ENCODE results near the gene MOSMO.
A peak's percentile ranks its signal among the peaks of the same experiment; 100 is the strongest.
"Not testable (repeated sequence)": the region's sequence is repeated elsewhere in the genome, so short reads cannot be mapped to it uniquely, and the experiment has no call there.

Gene MOSMO

GRCh38 chr16:22007509-22008214 is at the start of gene MOSMO:
MOSMO (plus strand) TSS chr16:22008111; CDS start chr16:22008302, 191 bp downstream.
- DNase-seq, result peak; percentile 72

DNA sequence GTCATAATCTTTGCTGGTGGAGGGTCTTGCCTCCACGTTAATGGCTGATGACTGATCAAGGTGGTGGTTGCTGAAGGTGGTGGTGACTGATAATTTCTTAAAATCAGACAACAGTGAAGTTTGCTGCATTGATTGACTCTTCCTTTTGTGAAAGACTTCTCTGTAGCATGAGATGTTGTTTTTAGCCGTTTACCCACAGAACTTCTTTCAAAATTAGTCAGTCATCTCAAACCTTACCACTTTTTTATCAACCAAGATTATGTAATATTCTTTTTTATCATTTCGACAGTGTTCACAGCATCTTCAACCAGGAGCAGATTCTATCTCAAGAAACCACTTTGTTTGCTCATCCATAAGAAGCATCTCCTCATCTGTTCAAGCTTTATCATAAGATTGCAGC is 48.9 kb upstream of the MOSMO start:
- no peak for DNase-seq

- no peak for DNase-seq
Measured at GRCh38 chr16:21962475-21962874, 45.4 kb upstream of the MOSMO start.

DNA sequence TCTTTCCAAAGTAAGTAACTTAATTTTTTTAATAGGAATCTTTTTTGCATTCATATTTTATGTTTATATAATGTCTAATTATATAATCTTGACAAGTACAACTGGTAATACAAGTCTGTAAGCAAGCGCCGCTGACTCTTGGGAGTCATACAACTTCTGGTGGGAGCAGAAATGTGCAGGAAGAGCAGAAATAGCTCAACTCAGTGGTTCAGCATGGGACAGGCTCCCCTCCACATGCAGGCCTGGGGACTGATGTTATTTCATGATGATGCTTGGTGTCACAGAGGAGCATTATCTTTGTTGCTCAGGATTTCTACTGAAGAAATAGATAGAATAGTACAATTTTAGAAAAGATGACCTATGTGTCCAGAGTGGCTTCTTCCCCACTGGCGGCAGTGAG is 44.0 kb upstream of the MOSMO start:
- DNase-seq, result no peak

GRCh38 chr16:21964353-21964752 is 43.6 kb upstream of the MOSMO start:
- DNase-seq, result no peak

GRCh38 chr16:21971856-21972255 is 36.1 kb upstream of the MOSMO start:
- no peak for DNase-seq

GRCh38 chr16:21973945-21974344 is 34.0 kb upstream of the MOSMO start:
- DNase-seq, result no peak

- DNase-seq, result no peak
Measured at GRCh38 chr16:21980032-21980431, 27.9 kb upstream of the MOSMO start.

DNA sequence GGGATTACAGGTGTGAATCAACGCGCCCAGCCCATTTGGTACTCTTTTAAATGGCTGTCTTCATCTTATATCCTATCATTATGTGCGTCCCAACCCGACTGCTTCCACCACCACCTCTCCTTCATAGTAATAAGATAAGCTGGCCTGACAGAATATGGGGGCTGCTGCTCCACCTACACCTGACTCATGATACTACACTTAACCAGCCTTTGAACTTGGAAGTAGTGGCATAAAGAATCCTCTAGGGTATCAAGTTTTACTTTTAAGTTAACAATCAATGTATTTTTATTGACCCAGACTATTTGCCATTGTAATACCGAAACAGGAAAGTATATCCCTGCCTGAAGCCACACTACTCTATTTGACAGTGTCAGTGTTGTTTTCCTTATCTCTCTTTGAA is 25.8 kb upstream of the MOSMO start:
- DNase-seq, result no peak

DNA sequence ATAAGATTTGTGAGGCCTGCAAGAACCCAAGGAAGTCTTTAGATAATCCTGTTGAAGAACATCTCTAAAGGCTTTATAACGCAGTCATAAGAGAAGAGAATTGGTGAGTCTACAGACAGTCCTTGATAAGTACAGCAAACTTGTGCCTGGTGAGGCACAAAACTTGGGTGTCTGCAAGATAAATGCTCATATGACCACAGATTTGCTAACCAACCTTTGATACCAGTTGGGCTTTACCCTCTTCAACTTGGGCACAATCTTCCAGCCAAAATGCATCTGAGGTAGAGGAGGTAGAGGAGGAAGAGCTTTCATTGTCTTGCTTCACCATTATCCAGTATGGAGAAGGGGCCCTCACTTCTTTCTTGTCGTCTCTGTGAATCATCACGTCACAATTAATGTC is 23.8 kb upstream of the MOSMO start:
- DNase-seq, result no peak

DNA sequence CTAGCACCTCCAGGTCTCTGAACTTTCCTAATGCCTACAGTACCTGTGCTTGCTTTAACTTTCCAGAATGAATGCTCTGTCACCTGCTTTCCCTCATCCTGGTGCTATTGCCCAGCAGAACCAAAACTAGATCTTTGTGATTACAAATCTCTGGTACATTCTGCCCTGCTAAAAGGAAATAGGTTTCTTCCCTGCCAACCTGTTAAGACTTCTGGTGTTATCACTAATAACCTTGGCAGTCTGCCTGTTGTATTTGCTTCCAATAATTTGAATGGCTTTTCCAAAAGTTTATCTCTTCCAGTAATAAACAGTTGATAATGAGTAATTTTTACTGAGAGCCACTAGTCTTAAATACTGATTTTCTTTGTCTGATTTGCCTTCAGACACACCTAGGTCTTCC is 22.4 kb upstream of the MOSMO start:
- no peak for DNase-seq

DNA sequence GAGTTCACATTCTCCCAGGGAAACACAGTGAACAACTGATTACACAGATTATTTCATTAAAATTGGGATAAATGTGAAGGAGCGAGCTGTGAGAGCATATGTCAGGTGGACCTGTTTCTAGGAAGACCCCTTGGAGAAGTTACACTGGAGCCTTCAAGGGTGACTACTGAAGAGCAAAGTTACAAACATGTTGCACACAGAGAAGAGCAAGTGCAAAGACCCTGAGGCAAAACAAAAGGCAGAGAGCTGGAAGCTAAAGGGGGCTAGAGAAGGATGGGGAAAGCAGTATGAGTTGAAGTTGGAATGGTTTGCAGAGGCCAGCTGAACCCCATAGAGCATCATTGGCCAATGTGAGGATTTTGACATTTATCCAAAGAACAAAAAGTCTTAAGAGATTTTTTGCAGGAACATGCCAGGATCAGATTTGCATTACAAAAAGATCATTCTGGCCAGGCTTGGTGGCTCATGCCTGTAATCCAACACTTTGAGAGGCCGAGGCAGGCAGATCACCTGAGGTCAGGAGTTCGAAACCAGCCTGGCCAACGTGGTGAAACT is 21.1 kb upstream of the MOSMO start:
- no peak for DNase-seq

DNA sequence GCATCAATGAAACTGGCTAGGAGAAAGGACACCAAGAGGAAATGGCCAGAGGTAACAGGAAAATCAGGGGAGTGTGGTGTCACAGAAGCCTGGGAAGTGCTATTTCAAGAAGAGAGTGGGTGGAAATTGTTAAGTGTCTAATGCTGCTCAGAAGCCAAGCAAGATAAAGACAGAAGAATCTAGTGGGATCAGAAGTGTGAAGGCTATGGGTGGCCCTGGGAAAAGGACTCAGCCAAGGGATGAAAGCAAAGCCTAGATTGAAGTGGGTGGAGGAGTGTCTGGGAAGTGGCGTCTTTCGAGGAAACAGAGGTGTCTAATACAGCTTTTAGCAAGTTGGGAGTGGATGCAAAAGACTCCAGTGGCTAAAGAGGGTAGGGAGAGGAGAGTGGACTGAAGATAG is 20.4 kb upstream of the MOSMO start:
- no peak for DNase-seq

- no peak for DNase-seq
Measured at GRCh38 chr16:21989133-21989532, 18.8 kb upstream of the MOSMO start.

DNA sequence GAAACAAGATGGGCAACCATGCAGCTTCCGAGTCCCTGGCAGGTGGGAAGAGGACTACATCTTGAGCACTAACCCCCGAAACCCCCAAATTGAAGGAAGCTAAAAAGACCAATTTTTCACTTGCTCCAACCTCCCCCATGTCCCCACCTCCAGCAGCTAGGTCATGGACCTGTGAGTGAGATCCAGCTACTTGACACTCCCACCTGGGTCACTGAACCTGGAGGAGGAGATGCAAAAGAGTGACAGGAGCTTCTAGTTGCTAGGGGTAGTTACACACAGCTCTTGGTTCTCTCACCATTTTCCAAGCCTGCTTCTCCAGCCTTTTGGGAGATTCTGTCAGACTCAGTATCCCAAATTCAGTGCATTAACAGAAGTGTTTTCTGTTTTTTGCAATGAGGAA is 18.2 kb upstream of the MOSMO start:
- no peak for DNase-seq

- DNase-seq, result no peak
Measured at GRCh38 chr16:21990381-21990944, 17.4 kb upstream of the MOSMO start.

DNA sequence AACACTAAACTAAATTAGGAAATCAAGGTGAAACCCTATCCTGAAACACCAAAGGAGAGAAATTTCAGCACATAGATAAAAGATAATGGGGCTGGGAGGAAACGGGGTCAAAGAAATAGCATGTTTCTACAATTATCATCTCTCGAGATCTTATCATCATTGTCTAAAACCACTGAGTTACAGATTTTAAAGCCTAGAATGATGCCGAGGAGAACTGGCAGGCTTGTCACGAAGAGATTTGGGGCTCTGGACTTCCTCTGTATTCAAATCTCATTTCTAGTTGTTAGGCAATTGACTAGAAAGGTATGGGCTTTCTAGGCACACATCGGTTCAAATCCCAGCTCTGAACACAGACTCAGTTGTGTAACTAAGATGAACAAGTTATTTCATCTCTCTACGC is 16.3 kb upstream of the MOSMO start:
- DNase-seq, result no peak

DNA sequence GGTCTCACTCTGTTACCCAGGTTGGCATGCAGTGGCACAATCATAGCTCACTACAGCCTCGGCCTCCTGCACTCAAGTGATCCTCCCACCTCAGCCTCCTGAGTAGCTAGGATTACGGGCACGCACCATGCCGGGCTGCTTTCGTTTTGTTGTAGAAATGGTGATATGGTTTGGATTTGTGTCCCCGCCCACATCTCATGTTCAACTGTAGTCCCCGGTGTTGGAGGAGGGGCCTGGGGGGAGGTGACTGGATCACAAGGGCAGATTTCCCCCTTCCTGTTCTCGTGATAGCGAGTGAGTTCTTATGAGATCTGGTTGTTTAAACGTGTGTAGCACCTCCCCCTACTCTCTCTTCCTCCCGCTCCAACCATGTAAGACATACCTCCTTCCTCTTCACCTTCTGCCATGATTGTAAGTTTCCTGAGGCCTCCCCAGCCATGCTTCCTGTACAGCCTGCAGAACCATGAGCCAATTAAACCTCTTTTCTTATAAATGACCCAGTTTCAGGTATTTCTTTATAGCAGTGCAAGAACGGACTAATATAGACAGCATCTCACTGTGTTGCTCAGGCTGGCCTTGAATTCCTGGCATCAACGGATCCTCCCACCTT is 12.9 kb upstream of the MOSMO start:
- no peak for DNase-seq

GRCh38 chr16:21996923-21997696 is 10.8 kb upstream of the MOSMO start:
- DNase-seq, result no peak

DNA sequence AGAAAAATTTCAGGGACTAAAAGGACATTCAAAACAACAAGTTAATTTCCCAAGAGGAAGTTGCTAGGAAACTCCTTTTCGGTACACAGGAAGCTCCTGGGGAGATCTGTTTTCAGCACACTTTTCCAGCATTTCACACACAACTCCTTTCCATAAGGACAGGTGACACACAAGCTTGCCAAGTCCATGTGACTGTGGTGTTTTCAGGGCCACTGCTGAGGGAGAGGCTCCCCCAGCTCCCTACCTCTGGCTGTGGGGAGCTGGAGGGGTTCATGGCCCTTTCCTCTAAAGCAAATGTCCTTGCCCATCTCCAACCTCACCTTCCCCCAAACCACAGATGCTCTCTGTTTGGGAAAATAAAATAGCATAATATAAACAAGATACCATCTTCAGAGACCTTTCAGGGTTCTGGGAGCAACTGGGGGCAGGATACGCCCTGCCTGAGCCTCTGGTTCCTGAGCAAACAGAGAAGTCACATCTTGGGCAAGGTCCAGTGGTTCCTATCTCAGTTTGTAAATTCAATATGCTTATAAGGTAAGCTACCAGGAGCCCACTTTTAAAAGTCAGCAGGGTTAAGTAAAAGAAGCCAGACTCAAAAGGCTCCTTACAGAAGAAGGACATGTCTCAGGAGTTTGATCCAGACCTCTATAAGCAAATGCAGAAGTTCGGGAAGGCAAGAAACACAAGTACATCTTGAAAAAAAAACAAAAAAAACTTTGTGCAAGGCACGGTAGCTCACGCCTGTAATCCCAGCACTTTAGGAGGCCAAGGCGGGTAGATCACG is 10.0 kb upstream of the MOSMO start:
- DNase-seq, result no peak

DNA sequence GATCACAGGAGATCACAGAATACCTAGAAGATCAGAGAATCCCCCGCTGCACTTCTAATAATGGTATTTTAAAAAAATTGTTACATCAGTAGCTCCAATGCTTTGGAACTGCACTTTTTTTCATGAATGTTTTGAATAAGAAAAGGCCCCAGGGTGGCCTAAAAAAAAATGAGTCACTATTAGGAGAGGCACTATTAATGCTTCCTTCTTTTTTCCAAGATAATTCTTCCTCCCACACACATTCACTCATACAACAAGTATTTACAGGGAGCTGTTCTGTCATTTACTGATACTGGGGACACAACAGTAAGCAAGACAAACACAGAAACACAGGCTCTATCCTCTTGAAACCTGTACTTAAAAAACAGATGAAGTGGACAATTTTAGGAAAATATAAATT is 6.3 kb upstream of the MOSMO start:
- no peak for DNase-seq

DNA sequence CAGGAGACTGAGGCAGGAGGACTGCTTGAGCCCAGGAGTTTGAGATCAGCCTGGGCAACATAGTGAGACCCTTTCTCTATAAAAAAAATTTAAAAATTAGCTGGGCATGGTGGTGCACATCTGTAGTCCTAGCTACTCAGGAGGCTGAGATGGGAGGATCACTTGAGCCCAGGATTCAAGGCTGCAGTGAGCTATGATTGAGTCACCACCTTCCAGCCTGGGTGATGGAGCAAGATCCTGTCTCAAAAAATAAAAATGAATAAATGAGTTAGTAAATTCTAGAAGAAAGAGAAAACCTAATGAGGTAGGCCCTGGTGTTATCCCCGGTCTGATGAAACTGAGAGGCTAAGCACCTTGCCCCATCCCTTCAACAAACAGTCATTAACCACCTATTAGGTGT is 5.9 kb upstream of the MOSMO start:
- not testable (repeated sequence) for DNase-seq

GRCh38 chr16:22003195-22003594 is 4.7 kb upstream of the MOSMO start:
- DNase-seq, result no peak
